Neural cell (in vitro differentiated cells): ENCODE results near the gene MTERF2.

Experiments
- EP300 ChIP-seq: fragments of 450-650 bp; conservative IDR thresholded peaks from 2 replicates; pipeline ENCODE4 v1.6.1; 2014; ENCODE audit warnings: antibody characterized with exemption, mild to moderate bottlenecking, moderate library complexity; ENCODE audit not compliant: poor library complexity, severe bottlenecking
- TF ChIP-seq, protein P1 (sequence below): fragments of 450-650 bp; IDR thresholded peaks from 2 replicates; pipeline ENCODE4 v1.5.1; 2014; ENCODE audit warnings: antibody characterized with exemption, mild to moderate bottlenecking, moderate library complexity; ENCODE audit not compliant: poor library complexity, severe bottlenecking
- TF ChIP-seq, protein P2 (sequence below): IDR thresholded peaks from 2 replicates; pipeline ENCODE4 v1.6.1; 2012; ENCODE audit warnings: borderline replicate concordance

DNA sequence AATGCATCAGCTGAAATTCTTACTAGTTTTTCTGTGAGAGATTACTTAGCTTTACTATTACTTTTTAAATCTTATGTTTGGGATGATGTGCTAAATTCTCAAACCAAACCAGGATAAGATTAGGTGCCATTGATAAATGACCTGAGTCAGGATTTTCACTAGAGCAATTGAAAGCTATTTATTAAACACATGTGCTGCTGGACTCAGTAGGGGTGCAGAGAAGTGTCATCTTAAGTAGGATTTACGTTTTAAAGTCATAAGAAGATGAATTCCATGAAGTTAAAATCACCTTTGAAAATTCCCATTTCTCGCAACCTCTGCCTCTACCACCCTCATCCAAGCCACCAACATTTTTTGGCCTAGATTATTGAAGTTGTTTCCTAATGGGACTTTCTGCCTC lies 22.4 kb downstream of the MTERF2 start:
- TF ChIP-seq, protein P1, sequence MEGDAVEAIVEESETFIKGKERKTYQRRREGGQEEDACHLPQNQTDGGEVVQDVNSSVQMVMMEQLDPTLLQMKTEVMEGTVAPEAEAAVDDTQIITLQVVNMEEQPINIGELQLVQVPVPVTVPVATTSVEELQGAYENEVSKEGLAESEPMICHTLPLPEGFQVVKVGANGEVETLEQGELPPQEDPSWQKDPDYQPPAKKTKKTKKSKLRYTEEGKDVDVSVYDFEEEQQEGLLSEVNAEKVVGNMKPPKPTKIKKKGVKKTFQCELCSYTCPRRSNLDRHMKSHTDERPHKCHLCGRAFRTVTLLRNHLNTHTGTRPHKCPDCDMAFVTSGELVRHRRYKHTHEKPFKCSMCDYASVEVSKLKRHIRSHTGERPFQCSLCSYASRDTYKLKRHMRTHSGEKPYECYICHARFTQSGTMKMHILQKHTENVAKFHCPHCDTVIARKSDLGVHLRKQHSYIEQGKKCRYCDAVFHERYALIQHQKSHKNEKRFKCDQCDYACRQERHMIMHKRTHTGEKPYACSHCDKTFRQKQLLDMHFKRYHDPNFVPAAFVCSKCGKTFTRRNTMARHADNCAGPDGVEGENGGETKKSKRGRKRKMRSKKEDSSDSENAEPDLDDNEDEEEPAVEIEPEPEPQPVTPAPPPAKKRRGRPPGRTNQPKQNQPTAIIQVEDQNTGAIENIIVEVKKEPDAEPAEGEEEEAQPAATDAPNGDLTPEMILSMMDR, result no peak
- no peak for TF ChIP-seq EP300
- TF ChIP-seq, protein P2, sequence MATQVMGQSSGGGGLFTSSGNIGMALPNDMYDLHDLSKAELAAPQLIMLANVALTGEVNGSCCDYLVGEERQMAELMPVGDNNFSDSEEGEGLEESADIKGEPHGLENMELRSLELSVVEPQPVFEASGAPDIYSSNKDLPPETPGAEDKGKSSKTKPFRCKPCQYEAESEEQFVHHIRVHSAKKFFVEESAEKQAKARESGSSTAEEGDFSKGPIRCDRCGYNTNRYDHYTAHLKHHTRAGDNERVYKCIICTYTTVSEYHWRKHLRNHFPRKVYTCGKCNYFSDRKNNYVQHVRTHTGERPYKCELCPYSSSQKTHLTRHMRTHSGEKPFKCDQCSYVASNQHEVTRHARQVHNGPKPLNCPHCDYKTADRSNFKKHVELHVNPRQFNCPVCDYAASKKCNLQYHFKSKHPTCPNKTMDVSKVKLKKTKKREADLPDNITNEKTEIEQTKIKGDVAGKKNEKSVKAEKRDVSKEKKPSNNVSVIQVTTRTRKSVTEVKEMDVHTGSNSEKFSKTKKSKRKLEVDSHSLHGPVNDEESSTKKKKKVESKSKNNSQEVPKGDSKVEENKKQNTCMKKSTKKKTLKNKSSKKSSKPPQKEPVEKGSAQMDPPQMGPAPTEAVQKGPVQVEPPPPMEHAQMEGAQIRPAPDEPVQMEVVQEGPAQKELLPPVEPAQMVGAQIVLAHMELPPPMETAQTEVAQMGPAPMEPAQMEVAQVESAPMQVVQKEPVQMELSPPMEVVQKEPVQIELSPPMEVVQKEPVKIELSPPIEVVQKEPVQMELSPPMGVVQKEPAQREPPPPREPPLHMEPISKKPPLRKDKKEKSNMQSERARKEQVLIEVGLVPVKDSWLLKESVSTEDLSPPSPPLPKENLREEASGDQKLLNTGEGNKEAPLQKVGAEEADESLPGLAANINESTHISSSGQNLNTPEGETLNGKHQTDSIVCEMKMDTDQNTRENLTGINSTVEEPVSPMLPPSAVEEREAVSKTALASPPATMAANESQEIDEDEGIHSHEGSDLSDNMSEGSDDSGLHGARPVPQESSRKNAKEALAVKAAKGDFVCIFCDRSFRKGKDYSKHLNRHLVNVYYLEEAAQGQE, result no peak
